HepG2 (cell line): ENCODE data around the gene ZBTB48. TPM values are rescaled to one million over a fixed set of nuclear protein-coding genes. Genes with fewer than 3 reads are reported as not detected.

Experiments used
- IKZF4 ChIP-seq: sonication (generic); formaldehyde crosslinking; IDR thresholded peaks from 2 replicates; pipeline ENCODE4 v1.5.1; 2020; ENCODE audit warnings: borderline replicate concordance, mild to moderate bottlenecking, low read depth, missing genetic modification reagents; ENCODE audit errors: not compliant biosample characterization
- NCOA2 ChIP-seq: sonication (generic); formaldehyde crosslinking; IDR thresholded peaks from 2 replicates; pipeline ENCODE4 v1.8.0; 2022; ENCODE audit warnings: inconsistent platforms
- NFKBIZ ChIP-seq: IDR thresholded peaks from 2 replicates; pipeline ENCODE4 v1.6.1; 2018; ENCODE audit warnings: missing genetic modification reagents, missing compliant biosample characterization
- RNF219 ChIP-seq: sonication (generic); formaldehyde crosslinking; IDR thresholded peaks from 2 replicates; pipeline ENCODE4 v1.5.0; 2020; ENCODE audit warnings: mild to moderate bottlenecking, missing genetic modification reagents
- TOE1 ChIP-seq: sonication (generic); formaldehyde crosslinking; IDR thresholded peaks from 2 replicates; pipeline ENCODE4 v1.4.0; 2020; ENCODE audit warnings: mild to moderate bottlenecking, missing genetic modification reagents
- ZNF414 ChIP-seq: sonication (generic); formaldehyde crosslinking; IDR thresholded peaks from 2 replicates; pipeline ENCODE4 v1.5.0; 2020; ENCODE audit warnings: missing genetic modification reagents
- ZNF546 ChIP-seq: sonication (generic); formaldehyde crosslinking; conservative IDR thresholded peaks from 2 replicates; pipeline ENCODE4 v1.8.1; 2023; ENCODE audit warnings: mild to moderate bottlenecking, missing genetic modification reagents
- ZNF597 ChIP-seq: sonication (generic); formaldehyde crosslinking; IDR thresholded peaks from 2 replicates; pipeline ENCODE4 v1.5.0; 2020; ENCODE audit warnings: missing genetic modification reagents
- polyA plus RNA-seq, 8 experiments: library from polyadenylated mRNA; depleted of rRNA in 3 of 8; stranded (reverse) in 7 of 8; unstranded in 1 of 8; fragments of >200 nt; fragmentation: Illumina TruSeq in 4 of 8; extraction: Trizol in 4 of 8; gene quantifications; 2 replicates each; pipeline versions ENCODE4 v1.2.1 to v1.2.3, GENCODE V29; 2011 to 2016; ENCODE audit warnings: low read depth in 4 of 8, missing spikeins in 1 of 8, mixed read lengths in 1 of 8; ENCODE audit not compliant: insufficient read depth in 1 of 8
- total RNA-seq, 5 experiments: library from RNA; depleted of rRNA; stranded (reverse); fragments of >200 nt; fragmentation: Illumina TruSeq; extraction: Trizol; gene quantifications; 2 replicates each; pipeline ENCODE4 v1.2.3, GENCODE V29; 2016; ENCODE audit warnings: low read depth in 1 of 5
- TF ChIP-seq, protein P1 (sequence below): IDR thresholded peaks from 2 replicates; pipeline ENCODE4 v1.4.0; 2020; ENCODE audit warnings: mild to moderate bottlenecking, missing genetic modification reagents

The ZBTB48 gene
- total and polyA plus RNA-seq, 2 of the 13 experiments (the other 11 are each of a cell fraction or from before 2014, with no cell fraction given), result 13.0 to 17.1 TPM

DNA sequence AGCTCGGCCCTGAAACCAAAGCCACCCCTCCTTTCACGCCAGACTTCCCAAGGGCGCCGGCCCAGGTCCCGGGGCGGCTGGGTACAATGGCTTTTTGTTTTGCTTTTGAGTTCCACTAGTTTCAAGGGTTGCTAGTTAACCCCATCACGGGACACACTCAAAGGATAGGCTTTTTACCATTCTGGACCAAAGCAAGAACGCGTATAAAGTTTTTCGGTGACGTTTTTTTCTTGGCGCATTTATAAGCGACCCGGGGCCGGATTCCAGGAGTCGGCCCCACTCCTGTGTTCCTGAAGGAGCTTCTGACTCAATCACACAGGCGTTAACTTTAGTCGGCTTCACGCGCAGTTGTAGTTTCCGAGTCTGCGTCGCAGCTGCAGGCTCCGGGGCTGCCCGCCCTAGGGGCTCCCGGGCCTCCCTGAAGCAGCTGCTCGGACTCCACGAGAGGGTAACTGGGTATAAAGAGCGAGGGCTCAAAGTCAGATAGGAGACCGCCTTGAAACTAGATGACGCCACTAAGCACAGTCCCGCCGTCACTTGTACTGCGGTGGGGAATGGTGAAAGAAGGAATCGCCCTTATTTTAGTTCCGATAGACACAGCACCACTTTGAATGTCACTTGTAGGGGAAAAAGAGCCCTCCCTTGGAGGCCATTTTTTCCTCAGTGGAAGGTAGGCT, 23.6 kb downstream of the ZBTB48 start (continued):
- TF ChIP-seq, protein P1, sequence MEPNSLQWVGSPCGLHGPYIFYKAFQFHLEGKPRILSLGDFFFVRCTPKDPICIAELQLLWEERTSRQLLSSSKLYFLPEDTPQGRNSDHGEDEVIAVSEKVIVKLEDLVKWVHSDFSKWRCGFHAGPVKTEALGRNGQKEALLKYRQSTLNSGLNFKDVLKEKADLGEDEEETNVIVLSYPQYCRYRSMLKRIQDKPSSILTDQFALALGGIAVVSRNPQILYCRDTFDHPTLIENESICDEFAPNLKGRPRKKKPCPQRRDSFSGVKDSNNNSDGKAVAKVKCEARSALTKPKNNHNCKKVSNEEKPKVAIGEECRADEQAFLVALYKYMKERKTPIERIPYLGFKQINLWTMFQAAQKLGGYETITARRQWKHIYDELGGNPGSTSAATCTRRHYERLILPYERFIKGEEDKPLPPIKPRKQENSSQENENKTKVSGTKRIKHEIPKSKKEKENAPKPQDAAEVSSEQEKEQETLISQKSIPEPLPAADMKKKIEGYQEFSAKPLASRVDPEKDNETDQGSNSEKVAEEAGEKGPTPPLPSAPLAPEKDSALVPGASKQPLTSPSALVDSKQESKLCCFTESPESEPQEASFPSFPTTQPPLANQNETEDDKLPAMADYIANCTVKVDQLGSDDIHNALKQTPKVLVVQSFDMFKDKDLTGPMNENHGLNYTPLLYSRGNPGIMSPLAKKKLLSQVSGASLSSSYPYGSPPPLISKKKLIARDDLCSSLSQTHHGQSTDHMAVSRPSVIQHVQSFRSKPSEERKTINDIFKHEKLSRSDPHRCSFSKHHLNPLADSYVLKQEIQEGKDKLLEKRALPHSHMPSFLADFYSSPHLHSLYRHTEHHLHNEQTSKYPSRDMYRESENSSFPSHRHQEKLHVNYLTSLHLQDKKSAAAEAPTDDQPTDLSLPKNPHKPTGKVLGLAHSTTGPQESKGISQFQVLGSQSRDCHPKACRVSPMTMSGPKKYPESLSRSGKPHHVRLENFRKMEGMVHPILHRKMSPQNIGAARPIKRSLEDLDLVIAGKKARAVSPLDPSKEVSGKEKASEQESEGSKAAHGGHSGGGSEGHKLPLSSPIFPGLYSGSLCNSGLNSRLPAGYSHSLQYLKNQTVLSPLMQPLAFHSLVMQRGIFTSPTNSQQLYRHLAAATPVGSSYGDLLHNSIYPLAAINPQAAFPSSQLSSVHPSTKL (CRISPR knock-in tag), result no peak; the same call in 1 of the 2 replicates
- no peak for TF ChIP-seq NCOA2 (CRISPR knock-in tag)
- no peak; the same call in 1 of the 2 replicates for TF ChIP-seq NFKBIZ (CRISPR knock-in tag)
- TF ChIP-seq ZNF597 (CRISPR knock-in tag), result no peak
- TF ChIP-seq IKZF4 (CRISPR knock-in tag), result no peak
- TF ChIP-seq ZNF546 (CRISPR knock-in tag), result 0 out of 2 replicates have a peak, but pooled peaks have one; percentile 6
- TF ChIP-seq TOE1 (CRISPR knock-in tag), result no peak
- no peak for TF ChIP-seq RNF219 (CRISPR knock-in tag)
- no peak for TF ChIP-seq ZNF414 (CRISPR knock-in tag)
